K562 treated with DMSO at 1 percent for 12 hours (cell line): ENCODE measurements around the gene NPBWR2. TPM values are rescaled to one million over a fixed set of nuclear protein-coding genes. Genes with fewer than 3 reads are reported as not detected.

Experiments
- total RNA-seq: library from RNA; unstranded; fragments of 300-600 nt; gene quantifications from 2 replicates; pipeline ENCODE4 v1.2.3, GENCODE V29; 2022; ENCODE audit not compliant: insufficient read depth

NPBWR2 gene
- not detected in 2 replicates for total RNA-seq

GRCh38 chr20:64106981-64107735 lies at the start of gene NPBWR2:
TSS of gene NPBWR2 (minus strand) at chr20:64107565. CDS start at chr20:64106831, 734 bp downstream.

GRCh38 chr20:64083804-64084684 lies 23.3 kb downstream of the NPBWR2 start, which contains the start of gene LKAAEAR1:
TSS of gene LKAAEAR1 (minus strand) at chr20:64084398. CDS start at chr20:64084219, 179 bp downstream.

GRCh38 chr20:64080013-64080812 lies 27.2 kb downstream of the NPBWR2 start, which contains the start of gene OPRL1:
TSS of gene OPRL1 (plus strand) at chr20:64080082. CDS start at chr20:64092721, 12,639 bp downstream.

GRCh38 chr20:64079273-64080012 lies 27.9 kb downstream of the NPBWR2 start, which contains the start of gene RGS19:
TSS of gene RGS19 (minus strand) at chr20:64079518. CDS start at chr20:64076886, 2,632 bp downstream.

GRCh38 chr20:64062596-64063388 lies 44.6 kb downstream of the NPBWR2 start, which contains the start of gene TCEA2:
TSS of gene TCEA2 (plus strand) at chr20:64063198. CDS start at chr20:64063313, 115 bp downstream.

Other genes with a start within 250 kb of the NPBWR2 start
- 6.2 and 7.0 TPM in 2 replicates for gene ABHD16B, start 246.1 kb downstream of the NPBWR2 start, total RNA-seq
- gene TPD52L2, start 242.3 kb downstream of the NPBWR2 start, total RNA-seq, result 62.8 and 93.1 TPM in 2 replicates
- gene DNAJC5, start 212.4 kb downstream of the NPBWR2 start, total RNA-seq, result 26.3 and 48.9 TPM in 2 replicates
- gene UCKL1, start 151.1 kb downstream of the NPBWR2 start, total RNA-seq, result 35.1 and 41.2 TPM in 2 replicates
- 5.5 and 11.2 TPM in 2 replicates for gene ZNF512B, start 137.6 kb downstream of the NPBWR2 start, total RNA-seq
- gene SAMD10, start 127.9 kb downstream of the NPBWR2 start, total RNA-seq, result 3.7 and 4.3 TPM in 2 replicates
- gene PRPF6, start 126.4 kb downstream of the NPBWR2 start, total RNA-seq, result 83.2 and 90.5 TPM in 2 replicates
- 1.1 and 1.8 TPM in 2 replicates for gene C20orf204, start 71.4 kb downstream of the NPBWR2 start, total RNA-seq
- 12.2 and 16.2 TPM in 2 replicates for gene SOX18, start 57.9 kb downstream of the NPBWR2 start, total RNA-seq
- gene TCEA2, start 44.4 kb downstream of the NPBWR2 start, total RNA-seq, result 26.3 and 31.7 TPM in 2 replicates
- 21.7 and 24.9 TPM in 2 replicates for gene RGS19, start 28.0 kb downstream of the NPBWR2 start, total RNA-seq
- 0.77 and 1.7 TPM in 2 replicates for gene OPRL1, start 27.5 kb downstream of the NPBWR2 start, total RNA-seq
- not detected in 2 replicates for gene LKAAEAR1, start 23.2 kb downstream of the NPBWR2 start, total RNA-seq
- 0.10 TPM in 1 of 2 replicates, not detected in the other for gene MYT1, start 56.9 kb upstream of the NPBWR2 start, total RNA-seq
- 9.2 and 32.1 TPM in 2 replicates for gene PCMTD2, start 148.2 kb upstream of the NPBWR2 start, total RNA-seq